Hematopoietic multipotent progenitor cell (in vitro differentiated cells): ENCODE measurements around the gene NCKIPSD. TPM values are rescaled to one million over a fixed set of nuclear protein-coding genes. Genes with fewer than 3 reads are reported as not detected.

Experiments
- DNase-seq, 3 donors: peaks; one replicate each; pipeline ENCODE4 v3.0.0-alpha.2; 2011 to 2015; ENCODE audit warnings: low read depth in 2 of 3, low spot score in 2 of 3
- total RNA-seq: library from RNA; depleted of rRNA; stranded (reverse); fragments of >200 nt; gene quantifications from one replicate; pipeline ENCODE4 v1.2.3, GENCODE V29; 2012

Gene NCKIPSD
- total RNA-seq, 1 donor: 22.1 TPM

- DNase-seq: no peak
These were observed 6.0 kb downstream of the NCKIPSD start for GRCh38 chr3:48679411-48680391.

- DNase-seq: no peak
These were observed 6.9 kb downstream of the NCKIPSD start for GRCh38 chr3:48678566-48679380.

- DNase-seq: no peak
These were observed 7.7 kb downstream of the NCKIPSD start for GRCh38 chr3:48678056-48678455.

- DNase-seq: no peak
These were observed 11.2 kb downstream of the NCKIPSD start for GRCh38 chr3:48674505-48674904.

GRCh38 chr3:48672522-48672921 lies 13.2 kb downstream of the NCKIPSD start:
- DNase-seq: no peak

GRCh38 chr3:48664929-48665328 lies 20.8 kb downstream of the NCKIPSD start:
- no peak for DNase-seq

- DNase-seq: no peak
These were observed 21.4 kb downstream of the NCKIPSD start for GRCh38 chr3:48664313-48664644.

- DNase-seq: peak in 2 of 3 donors; percentile 96 to 97
These were observed 22.0 kb downstream of the NCKIPSD start for GRCh38 chr3:48663489-48664312.

- peak in 2 of 3 donors; percentile 73 to 75 for DNase-seq
These were observed 22.8 kb downstream of the NCKIPSD start, which contains the start of gene CELSR3 for GRCh38 chr3:48662753-48663488. TSS of gene CELSR3 (minus strand) at chr3:48662886. CDS start at chr3:48662634, 252 bp downstream.

GRCh38 chr3:48662145-48662752 lies 23.5 kb downstream of the NCKIPSD start:
- DNase-seq: no peak

GRCh38 chr3:48661501-48662144 lies 24.1 kb downstream of the NCKIPSD start:
- DNase-seq: peak; percentile 64 to 73 (median 73)

- DNase-seq: no peak
These were observed 24.8 kb downstream of the NCKIPSD start for GRCh38 chr3:48660800-48661400.

GRCh38 chr3:48656841-48657281 lies 28.9 kb downstream of the NCKIPSD start:
- peak in 1 of 3 donors; percentile 11 for DNase-seq

GRCh38 chr3:48656061-48656840 lies 29.5 kb downstream of the NCKIPSD start:
- DNase-seq: peak; percentile 73 to 86 (median 84)

GRCh38 chr3:48655606-48656005 lies 30.1 kb downstream of the NCKIPSD start:
- DNase-seq: peak in 1 of 3 donors; percentile 21

- no peak for DNase-seq
These were observed 30.7 kb downstream of the NCKIPSD start for GRCh38 chr3:48655063-48655462.

- DNase-seq: no peak
These were observed 32.6 kb downstream of the NCKIPSD start for GRCh38 chr3:48652923-48653715.
